Measurements from ENCODE around the gene PHACTR1. TPM values are rescaled to one million over a fixed set of nuclear protein-coding genes. Genes with fewer than 3 reads are reported as not detected.

Gene PHACTR1
- total RNA-seq, 2 donors from 2014 or later, result 2.8 to 6.3 TPM

DNA sequence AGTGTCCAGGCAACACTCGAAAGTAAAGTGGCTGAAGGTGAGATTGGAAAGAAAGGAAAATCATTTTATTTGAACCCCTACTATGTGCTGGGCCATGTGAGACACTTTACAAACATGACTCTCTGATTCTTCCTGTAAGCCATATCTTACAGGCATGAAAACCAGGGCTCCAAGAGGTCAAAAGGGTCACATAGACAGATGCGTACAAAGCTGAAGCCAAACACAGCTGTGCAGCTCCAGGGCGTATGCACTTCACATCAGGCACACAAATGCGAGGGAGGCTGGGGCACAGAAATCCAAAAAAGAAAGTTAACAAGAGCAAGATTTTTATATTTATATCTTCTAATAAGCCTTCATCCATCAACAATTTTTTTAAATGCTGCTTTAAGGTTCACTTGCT lies 176.5 kb downstream of the PHACTR1 start:
- H3K4me1 ChIP-seq (ENCODE audit: control insufficient read depth, insufficient read depth, low read length), result peaks cover 2% of the 10 kb centered on the region
- H3K9me3 ChIP-seq (ENCODE audit: control insufficient read depth, low read length), result peaks cover 20% of the 10 kb centered on the region
- no peak overlapping the region for H3K9ac ChIP-seq (ENCODE audit: extremely low read depth, low read length, poor library complexity, severe bottlenecking)
- H3K4me3 ChIP-seq (ENCODE audit: low read length), result no peak overlapping the region
- Mint-ChIP-seq H3K27ac (no peak overlapping the region), H3K27me3 (ENCODE audit: insufficient read depth) (peaks cover 3% of the 10 kb centered on the region), H3K4me1 (peaks cover 2% of the 10 kb centered on the region), H3K36me3 (ENCODE audit: low read depth) (no peaks in the 10 kb centered on the region), H3K9me3 (peaks cover 24% of the 10 kb centered on the region), H3K4me3 (no peak overlapping the region)
- no peak for DNase-seq
- no peak overlapping the region for H3K27ac ChIP-seq (ENCODE audit: low read depth, low read length)
- TF ChIP-seq, protein P1, sequence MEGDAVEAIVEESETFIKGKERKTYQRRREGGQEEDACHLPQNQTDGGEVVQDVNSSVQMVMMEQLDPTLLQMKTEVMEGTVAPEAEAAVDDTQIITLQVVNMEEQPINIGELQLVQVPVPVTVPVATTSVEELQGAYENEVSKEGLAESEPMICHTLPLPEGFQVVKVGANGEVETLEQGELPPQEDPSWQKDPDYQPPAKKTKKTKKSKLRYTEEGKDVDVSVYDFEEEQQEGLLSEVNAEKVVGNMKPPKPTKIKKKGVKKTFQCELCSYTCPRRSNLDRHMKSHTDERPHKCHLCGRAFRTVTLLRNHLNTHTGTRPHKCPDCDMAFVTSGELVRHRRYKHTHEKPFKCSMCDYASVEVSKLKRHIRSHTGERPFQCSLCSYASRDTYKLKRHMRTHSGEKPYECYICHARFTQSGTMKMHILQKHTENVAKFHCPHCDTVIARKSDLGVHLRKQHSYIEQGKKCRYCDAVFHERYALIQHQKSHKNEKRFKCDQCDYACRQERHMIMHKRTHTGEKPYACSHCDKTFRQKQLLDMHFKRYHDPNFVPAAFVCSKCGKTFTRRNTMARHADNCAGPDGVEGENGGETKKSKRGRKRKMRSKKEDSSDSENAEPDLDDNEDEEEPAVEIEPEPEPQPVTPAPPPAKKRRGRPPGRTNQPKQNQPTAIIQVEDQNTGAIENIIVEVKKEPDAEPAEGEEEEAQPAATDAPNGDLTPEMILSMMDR (conservative IDR thresholded peaks at IDR 0.05), result no peak
- no peaks in the 10 kb centered on the region for H3K36me3 ChIP-seq (ENCODE audit: control insufficient read depth, insufficient read depth, low read length)
- H3K27me3 ChIP-seq (ENCODE audit: control insufficient read depth, insufficient read depth, low read length, poor library complexity, severe bottlenecking), result no peaks in the 10 kb centered on the region
- WGBS, 2 experiments (ENCODE audit: insufficient coverage in 1 of 2, insufficient read length in 1 of 2), result 83 to 88% methylated on average over 1 to 4 of the region's 4 CpGs

DNA sequence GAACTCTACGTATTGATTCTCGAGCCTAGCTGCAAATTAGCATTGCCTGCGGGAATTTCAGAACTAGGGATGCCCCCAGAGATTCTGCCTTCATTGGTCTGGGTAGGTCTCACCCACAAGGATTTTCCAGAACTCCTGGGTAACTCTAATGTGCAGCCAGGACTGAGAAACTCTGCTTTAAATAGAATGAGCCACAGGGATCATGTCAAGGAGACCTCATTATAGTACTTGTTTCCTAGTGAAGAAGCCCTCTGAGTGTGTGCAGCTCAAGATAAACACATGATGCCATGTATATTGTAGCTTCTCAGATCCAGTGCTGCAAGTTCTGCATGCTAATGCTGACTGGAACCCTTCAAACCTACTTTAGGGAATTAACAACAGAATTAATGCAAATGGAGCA lies 179.2 kb downstream of the PHACTR1 start:
- Histone ChIP-seq H3K9ac (ENCODE audit: extremely low read depth, low read length, poor library complexity, severe bottlenecking) (no peak overlapping the region), H3K4me3 (ENCODE audit: low read length) (no peak overlapping the region), H3K4me1 (ENCODE audit: control insufficient read depth, insufficient read depth, low read length) (peaks cover 2% of the 10 kb centered on the region), H3K27ac (ENCODE audit: low read depth, low read length) (no peak overlapping the region), H3K27me3 (ENCODE audit: control insufficient read depth, insufficient read depth, low read length, poor library complexity, severe bottlenecking) (no peaks in the 10 kb centered on the region), H3K36me3 (ENCODE audit: control insufficient read depth, insufficient read depth, low read length) (no peaks in the 10 kb centered on the region), H3K9me3 (ENCODE audit: control insufficient read depth, low read length) (peaks cover 11% of the 10 kb centered on the region)
- H3K9me3 Mint-ChIP-seq, result peaks cover 10% of the 10 kb centered on the region
- H3K4me3 Mint-ChIP-seq, result no peak overlapping the region
- no peak overlapping the region for H3K27ac Mint-ChIP-seq
- no peaks in the 10 kb centered on the region for H3K36me3 Mint-ChIP-seq (ENCODE audit: low read depth)
- no peak for DNase-seq
- TF ChIP-seq, protein P1 (conservative IDR thresholded peaks at IDR 0.05), result no peak
- 93% methylated on average over 3 of the region's 3 CpGs for WGBS, 2 experiments (ENCODE audit: insufficient coverage in 1 of 2, insufficient read length in 1 of 2)
- peaks cover 7% of the 10 kb centered on the region for H3K27me3 Mint-ChIP-seq (ENCODE audit: insufficient read depth)
- H3K4me1 Mint-ChIP-seq, result peaks cover 2% of the 10 kb centered on the region

DNA sequence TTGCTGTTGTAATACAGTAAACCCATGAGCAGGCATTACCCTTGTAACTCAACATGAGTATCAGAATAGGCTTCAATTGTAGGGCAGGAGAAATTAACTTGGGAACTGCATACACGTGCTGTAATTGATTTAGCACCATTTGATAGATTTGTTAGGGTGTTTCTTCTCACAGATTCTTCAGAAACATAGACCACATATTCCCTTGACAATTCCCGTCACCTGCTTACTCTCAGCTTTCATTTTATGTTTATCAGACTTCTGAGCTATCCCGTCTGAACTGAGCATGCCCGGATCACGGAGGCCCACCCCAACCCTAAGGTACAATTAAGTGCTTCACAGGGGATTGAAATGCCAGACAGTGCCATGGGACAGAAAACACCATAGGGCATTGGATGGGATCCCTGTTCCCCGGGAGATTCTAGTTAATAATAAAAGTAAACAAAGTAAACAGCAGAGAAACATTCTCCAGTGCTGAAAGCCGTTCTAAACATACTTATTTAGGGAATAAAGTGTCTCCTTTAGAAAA lies 179.7 kb downstream of the PHACTR1 start:
- Histone ChIP-seq H3K4me1 (ENCODE audit: control insufficient read depth, insufficient read depth, low read length) (peaks cover 2% of the 10 kb centered on the region), H3K9ac (ENCODE audit: extremely low read depth, low read length, poor library complexity, severe bottlenecking) (no peak overlapping the region), H3K27me3 (ENCODE audit: control insufficient read depth, insufficient read depth, low read length, poor library complexity, severe bottlenecking) (no peaks in the 10 kb centered on the region), H3K4me3 (ENCODE audit: low read length) (no peak overlapping the region), H3K36me3 (ENCODE audit: control insufficient read depth, insufficient read depth, low read length) (no peaks in the 10 kb centered on the region), H3K27ac (ENCODE audit: low read depth, low read length) (no peak overlapping the region), H3K9me3 (ENCODE audit: control insufficient read depth, low read length) (peaks cover 7% of the 10 kb centered on the region)
- Mint-ChIP-seq H3K36me3 (ENCODE audit: low read depth) (no peaks in the 10 kb centered on the region), H3K27me3 (ENCODE audit: insufficient read depth) (peaks cover 7% of the 10 kb centered on the region), H3K27ac (no peak overlapping the region), H3K4me3 (no peak overlapping the region), H3K4me1 (peaks cover 2% of the 10 kb centered on the region), H3K9me3 (peaks cover 4% of the 10 kb centered on the region)
- 88 to 94% methylated on average over 5 to 7 of the region's 7 CpGs for WGBS, 2 experiments (ENCODE audit: insufficient coverage in 1 of 2, insufficient read length in 1 of 2)
- TF ChIP-seq, protein P1 (conservative IDR thresholded peaks at IDR 0.05), result no peak
- DNase-seq, result no peak
